Gastrocnemius medialis (tissue), 4 donors: ENCODE measurements around the gene SPINT4.

ENCODE experiments used
- CTCF ChIP-seq, 5 experiments: fragments of 450-650 bp in 3 of 5; fragments of 200-600 bp in 2 of 5; sonication (generic) in 2 of 5; IDR thresholded peaks in 4 of 5; conservative IDR thresholded peaks in 1 of 5; 1 replicate in 4 of 5; 2 replicates in 1 of 5; pipeline ENCODE4 v1.5.1; 2016 to 2019; ENCODE audit warnings: antibody characterized with exemption in 5 of 5, mild to moderate bottlenecking in 3 of 5, moderate library complexity in 3 of 5
- POLR2A ChIP-seq, 2 donors: fragments of 450-650 bp; IDR thresholded peaks; one replicate each; pipeline ENCODE4 v1.6.1; 2017; ENCODE audit warnings: antibody characterized with exemption in 2 of 2, mild to moderate bottlenecking in 2 of 2, moderate library complexity in 2 of 2

DNA sequence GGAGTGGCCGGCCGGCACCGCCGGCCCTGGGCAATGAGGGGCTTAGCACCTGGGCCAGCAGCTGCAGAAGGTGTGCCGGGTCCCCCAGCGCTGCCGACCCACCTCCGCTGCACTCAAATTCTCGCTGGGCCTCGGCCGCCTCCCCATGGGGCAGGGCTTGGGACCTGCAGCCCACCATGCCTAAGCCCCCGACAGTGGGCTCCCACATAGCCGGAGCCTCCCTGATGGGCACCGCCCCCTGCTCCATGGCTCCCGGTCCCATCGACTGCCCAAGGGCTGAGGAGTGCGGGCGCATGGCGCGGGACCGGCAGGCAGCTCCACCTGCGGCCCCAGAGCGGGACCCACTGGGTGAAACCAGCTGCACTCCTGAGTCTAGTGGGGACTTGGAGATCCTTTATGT lies 13.8 kb downstream of the SPINT4 start:
- no peak for TF ChIP-seq CTCF (IDR thresholded peaks at IDR 0.05 in 4 of 5, conservative IDR thresholded peaks at IDR 0.05 in 1 of 5)
- TF ChIP-seq POLR2A (IDR thresholded peaks at IDR 0.05): no peak
